Measurements from ENCODE around the gene ATAD5. TPM values are rescaled to one million over a fixed set of nuclear protein-coding genes. Genes with fewer than 3 reads are reported as not detected.

ATAD5 gene
- total and polyA plus RNA-seq, 2 of the 13 experiments (the other 11 are each of a cell fraction or from before 2014, with no cell fraction given), result 1.8 to 10.7 TPM

DNA sequence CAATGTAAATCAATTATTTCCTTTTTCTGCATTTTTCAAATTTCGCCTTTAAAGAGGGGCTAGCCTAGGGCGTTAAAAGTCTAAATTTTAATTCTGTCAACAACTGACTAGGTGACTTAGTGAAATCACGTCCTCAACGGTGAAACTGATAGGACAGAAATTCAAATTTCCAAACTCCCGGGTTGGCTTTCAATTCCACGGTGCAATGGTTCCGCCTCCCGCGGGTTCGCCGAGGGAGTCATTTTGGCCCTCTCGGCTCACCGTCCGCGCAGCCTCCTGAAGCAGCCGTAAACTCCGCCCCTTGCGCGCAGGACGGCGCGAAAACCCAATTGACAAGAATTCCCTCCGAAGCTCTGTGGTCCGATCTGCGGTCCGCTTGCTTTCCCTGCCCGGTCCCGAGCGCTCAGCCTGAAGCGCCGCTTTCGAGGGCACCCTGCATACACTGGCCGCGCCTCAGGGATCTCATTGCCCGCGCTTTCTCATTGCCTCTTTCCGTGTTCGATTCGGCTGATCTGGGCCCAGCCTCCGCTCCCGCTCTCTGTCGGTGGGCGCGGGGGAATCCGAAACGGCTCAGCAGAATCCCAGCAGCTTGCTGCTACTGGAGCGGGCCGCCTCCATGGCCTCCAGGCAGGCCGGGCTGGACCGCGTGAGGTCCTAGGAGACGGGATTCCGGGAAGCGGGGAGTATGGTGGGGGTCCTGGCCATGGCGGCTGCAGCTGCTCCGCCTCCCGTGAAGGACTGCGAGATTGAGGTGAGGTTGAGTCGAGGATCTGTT is at the start of gene ATAD5 (continued):
- TF ChIP-seq, protein P1, sequence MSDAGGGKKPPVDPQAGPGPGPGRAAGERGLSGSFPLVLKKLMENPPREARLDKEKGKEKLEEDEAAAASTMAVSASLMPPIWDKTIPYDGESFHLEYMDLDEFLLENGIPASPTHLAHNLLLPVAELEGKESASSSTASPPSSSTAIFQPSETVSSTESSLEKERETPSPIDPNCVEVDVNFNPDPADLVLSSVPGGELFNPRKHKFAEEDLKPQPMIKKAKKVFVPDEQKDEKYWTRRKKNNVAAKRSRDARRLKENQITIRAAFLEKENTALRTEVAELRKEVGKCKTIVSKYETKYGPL (CRISPR knock-in tag; IDR thresholded peaks at IDR 0.05), result 0 out of 2 replicates have a peak, but pooled peaks have one; percentile 22
- TF ChIP-seq NRL (CRISPR knock-in tag; IDR thresholded peaks at IDR 0.05; ENCODE audit: borderline replicate concordance), result peak; percentile 90
- TF ChIP-seq ZNF790 (CRISPR knock-in tag; IDR thresholded peaks at IDR 0.05; ENCODE audit: borderline replicate concordance), result no peak
- TF ChIP-seq ZNF564 (CRISPR knock-in tag; IDR thresholded peaks at IDR 0.05), result no peak; the same call in 1 of the 2 replicates
- TF ChIP-seq FOXK1 (CRISPR knock-in tag; IDR thresholded peaks at IDR 0.05; ENCODE audit: borderline replicate concordance, low read depth), result peak; percentile 87
- TF ChIP-seq ZNF781 (CRISPR knock-in tag; IDR thresholded peaks at IDR 0.05; ENCODE audit: borderline replicate concordance, not compliant biosample characterization), result no peak
- no peak for TF ChIP-seq SRSF9 (IDR thresholded peaks at IDR 0.05; ENCODE audit: borderline replicate concordance, insufficient read depth, low read depth, low read length, poor library complexity, severe bottlenecking)
- TF ChIP-seq PHF20 (CRISPR knock-in tag; IDR thresholded peaks at IDR 0.05), result peak; percentile 94
- TF ChIP-seq HMG20B (CRISPR knock-in tag; conservative IDR thresholded peaks at IDR 0.05), result no peak; the same call in 1 of the 2 replicates
- no peak for TF ChIP-seq LRRFIP1 (CRISPR knock-in tag; conservative IDR thresholded peaks at IDR 0.05)
- no peak for TF ChIP-seq ZNF766 (CRISPR knock-in tag; IDR thresholded peaks at IDR 0.05; ENCODE audit: borderline replicate concordance)
- peak; percentile 83 for TF ChIP-seq TEAD3 (CRISPR knock-in tag; optimal IDR thresholded peaks at IDR 0.05; ENCODE audit: borderline replicate concordance)
- TF ChIP-seq CHD4 (IDR thresholded peaks at IDR 0.05; ENCODE audit: borderline replicate concordance, low read length), result no peak
- TF ChIP-seq MIER3 (CRISPR knock-in tag; IDR thresholded peaks at IDR 0.05; ENCODE audit: borderline replicate concordance), result peak; percentile 69; the same call in 1 of the 2 replicates
- TF ChIP-seq, protein P2, sequence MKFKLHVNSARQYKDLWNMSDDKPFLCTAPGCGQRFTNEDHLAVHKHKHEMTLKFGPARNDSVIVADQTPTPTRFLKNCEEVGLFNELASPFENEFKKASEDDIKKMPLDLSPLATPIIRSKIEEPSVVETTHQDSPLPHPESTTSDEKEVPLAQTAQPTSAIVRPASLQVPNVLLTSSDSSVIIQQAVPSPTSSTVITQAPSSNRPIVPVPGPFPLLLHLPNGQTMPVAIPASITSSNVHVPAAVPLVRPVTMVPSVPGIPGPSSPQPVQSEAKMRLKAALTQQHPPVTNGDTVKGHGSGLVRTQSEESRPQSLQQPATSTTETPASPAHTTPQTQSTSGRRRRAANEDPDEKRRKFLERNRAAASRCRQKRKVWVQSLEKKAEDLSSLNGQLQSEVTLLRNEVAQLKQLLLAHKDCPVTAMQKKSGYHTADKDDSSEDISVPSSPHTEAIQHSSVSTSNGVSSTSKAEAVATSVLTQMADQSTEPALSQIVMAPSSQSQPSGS (CRISPR knock-in tag; IDR thresholded peaks at IDR 0.05), result peak; percentile 77
- TF ChIP-seq, protein P3, sequence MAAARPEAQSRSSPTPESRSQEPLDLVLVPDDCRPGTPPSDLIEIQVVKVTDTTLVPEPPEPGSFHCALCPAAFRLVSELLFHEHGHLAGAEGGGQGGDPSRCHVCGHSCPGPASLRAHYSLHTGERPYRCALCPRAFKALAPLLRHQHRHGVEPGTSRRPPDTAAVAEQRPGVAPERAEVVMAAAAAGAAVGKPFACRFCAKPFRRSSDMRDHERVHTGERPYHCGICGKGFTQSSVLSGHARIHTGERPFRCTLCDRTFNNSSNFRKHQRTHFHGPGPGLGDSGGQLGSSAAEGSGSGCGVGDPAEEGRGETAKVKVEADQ (CRISPR knock-in tag; IDR thresholded peaks at IDR 0.05; ENCODE audit: borderline replicate concordance), result no peak
- peak; percentile 99 for TF ChIP-seq KMT2A (CRISPR knock-in tag; IDR thresholded peaks at IDR 0.05)
- TF ChIP-seq ZNF331 (CRISPR knock-in tag; IDR thresholded peaks at IDR 0.05), result peak; percentile 83
- no peak for TF ChIP-seq ZC3H4 (CRISPR knock-in tag; IDR thresholded peaks at IDR 0.05; ENCODE audit: borderline replicate concordance)
- TF ChIP-seq CENPT (CRISPR knock-in tag; IDR thresholded peaks at IDR 0.05; ENCODE audit: low read depth), result no peak
- no peak for TF ChIP-seq SMAD9 (CRISPR knock-in tag; IDR thresholded peaks at IDR 0.05)
- TF ChIP-seq CHCHD3 (CRISPR knock-in tag; IDR thresholded peaks at IDR 0.05), result peak; percentile 44; the same call in 1 of the 2 replicates
- peak; percentile 88 for TF ChIP-seq ZNF619 (CRISPR knock-in tag; IDR thresholded peaks at IDR 0.05)

Data from HepG2 (cell line).